Measurements from ENCODE around the gene RXFP1. TPM values are rescaled to one million over a fixed set of nuclear protein-coding genes. Genes with fewer than 3 reads are reported as not detected.

The RXFP1 gene
- total RNA-seq, 1 donor from 2014 or later = not detected

DNA sequence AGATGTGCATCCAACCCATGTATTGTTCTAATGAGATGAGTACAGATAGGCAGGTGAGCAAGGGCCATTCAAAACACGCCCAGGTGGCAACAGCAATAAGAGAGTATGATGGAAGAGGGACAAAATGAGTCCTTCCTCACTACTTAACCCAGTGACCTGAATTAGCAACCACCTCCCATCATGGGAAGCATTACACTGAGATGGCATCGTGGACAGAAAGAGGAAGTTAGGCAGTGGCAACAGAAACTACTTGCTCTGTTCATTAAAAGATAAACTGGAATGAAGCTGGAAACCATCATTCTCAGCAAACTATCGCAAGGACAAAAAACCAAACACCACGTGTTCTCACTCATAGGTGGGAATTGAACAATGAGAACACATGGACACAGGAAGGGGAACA lies 17.2 kb downstream of the RXFP1 start:
- ATAC-seq (no peak), DNase-seq (ENCODE audit: low spot score) (no peak)
- intact Hi-C loops (cut with DNase I) = no loop called here

DNA sequence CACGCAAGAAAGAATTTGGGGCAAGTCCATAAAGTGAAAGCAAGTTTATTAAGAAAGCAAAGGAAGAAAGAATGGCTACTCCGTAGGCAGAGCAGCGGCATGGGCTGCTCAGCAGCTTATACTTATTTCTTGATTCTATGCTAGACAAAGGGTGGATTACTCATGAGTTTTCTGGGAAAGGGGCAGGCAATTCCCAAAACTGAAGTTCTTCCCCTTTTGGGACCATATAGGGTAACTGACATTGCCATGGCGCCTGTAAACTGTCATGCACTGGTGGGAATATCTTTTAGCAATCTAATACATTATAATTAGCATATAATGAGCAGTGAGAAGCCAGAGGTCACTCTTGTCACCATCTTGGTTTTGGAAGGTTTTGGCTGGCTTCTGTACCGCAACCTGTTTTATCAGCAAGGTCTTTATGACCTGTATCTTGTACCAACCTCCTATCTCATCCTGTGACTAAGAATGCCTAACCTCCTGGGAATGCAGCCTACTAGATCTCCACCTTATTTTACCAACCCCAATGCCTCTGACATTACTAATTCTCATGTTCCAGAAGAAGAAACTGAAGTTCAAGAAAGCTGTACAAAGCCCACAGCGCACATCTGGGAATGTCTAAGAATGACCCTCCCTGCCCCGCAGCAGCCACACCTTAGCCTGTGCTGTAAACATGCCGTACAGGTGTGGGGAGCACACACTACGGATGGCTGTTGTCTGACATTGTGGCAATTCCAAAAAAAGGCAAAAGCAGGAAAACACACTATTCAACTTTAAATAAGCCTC lies 18.6 kb downstream of the RXFP1 start:
- intact Hi-C loops (cut with DNase I) = no loop called here
- no peak for DNase-seq (ENCODE audit: low spot score)
- ATAC-seq = no peak

DNA sequence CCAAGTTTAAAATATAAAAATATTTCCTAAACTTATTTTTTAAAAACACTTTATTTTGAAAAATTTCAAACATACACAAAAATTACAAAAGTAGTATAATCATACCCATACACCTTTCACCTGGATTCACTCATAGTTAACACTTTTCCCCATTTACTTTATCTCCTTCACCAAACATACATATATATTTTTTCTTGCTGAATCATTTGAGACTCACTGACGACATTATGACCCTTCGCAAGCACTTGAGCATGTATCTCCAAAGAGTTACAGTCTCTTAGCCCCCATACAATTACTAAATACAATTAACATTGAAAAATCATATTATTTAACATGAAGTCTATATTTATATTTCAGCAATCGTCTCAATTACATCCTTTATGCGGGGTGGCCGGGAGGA lies 19.8 kb downstream of the RXFP1 start:
- intact Hi-C loops (cut with DNase I) = no loop called here
- DNase-seq (ENCODE audit: low spot score) = no peak
- ATAC-seq = no peak

DNA sequence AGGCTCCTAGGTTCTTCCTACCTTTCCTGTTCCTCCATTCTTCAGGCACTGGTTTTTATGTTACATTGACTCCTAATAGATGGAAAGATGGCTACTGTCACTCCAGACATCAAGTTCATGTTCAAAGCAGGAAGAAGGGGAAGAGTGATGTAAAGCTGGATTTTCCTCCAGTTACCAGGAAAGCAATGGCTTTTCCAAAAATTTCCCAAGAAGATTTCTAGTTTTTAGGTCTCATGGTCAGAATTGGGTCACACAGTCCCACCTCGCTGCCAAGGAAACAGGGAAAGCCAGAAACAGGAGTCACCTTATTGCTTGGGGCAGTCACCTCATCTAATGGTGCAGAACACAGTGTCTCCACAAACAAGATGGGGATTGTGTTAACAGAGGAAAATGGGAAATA lies 21.5 kb downstream of the RXFP1 start:
- ATAC-seq (no peak), DNase-seq (ENCODE audit: low spot score) (no peak)
- intact Hi-C loops (cut with DNase I) = no loop called here

DNA sequence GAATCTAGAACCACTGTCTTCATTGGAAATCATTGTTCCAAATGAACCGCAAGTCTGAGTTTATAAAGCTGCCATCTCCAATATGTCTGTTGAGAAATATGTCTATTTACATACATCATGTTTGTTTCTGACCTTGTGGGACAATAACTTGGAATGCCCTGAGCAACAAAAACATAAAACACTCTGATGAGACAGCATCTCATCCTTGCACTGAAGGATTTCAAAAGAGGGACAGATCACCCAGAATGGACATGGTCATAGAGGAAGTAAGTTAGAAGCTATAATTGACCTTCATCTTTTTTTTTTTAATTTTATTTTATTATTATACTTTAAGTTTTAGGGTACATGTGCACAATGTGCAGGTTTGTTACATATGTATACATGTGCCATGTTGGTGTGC lies 22.5 kb downstream of the RXFP1 start:
- DNase-seq (ENCODE audit: low spot score) = no peak
- no peak for ATAC-seq
- intact Hi-C loops (cut with DNase I) = no loop called here

DNA sequence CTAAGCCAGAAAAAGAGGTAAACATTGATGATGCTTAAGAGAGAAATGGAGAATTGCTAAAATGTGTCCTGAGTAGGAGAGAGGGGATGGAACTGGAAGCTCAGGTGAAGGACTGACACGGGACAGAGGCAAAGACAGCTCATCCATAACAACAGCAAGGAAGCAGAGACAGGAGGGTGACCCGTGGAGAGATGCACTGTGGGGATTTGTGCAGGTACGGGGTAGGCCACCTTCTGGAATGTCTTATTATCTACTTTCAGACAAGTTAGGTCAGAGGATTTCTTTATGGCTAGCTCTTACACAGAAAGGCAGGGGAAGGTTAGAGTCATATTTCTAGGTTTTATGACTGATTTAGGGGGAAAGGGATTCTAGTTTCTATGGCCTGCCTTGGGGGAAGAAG lies 31.7 kb downstream of the RXFP1 start:
- DNase-seq (ENCODE audit: low spot score) = no peak
- ATAC-seq = no peak
- intact Hi-C loops (cut with DNase I) = no loop called here

DNA sequence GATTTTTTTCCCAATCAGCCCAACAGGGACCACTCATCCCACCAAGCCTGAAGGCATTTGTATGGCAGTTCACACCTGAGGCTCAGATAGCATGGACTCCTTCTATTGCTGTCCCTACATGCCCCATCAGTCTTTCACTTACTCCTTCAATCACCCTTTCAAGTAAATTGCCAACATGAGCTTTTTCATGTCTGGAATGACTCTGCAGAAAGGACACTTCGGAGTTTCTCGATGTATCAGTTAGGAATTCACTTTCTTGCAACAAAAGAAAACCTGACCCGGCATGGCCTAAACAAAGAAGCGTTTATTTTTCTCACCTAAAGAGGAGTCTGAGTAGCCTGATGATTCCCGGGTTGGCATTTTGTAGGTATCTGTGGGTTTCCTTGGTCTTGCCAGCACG lies 38.6 kb downstream of the RXFP1 start:
- DNase-seq (ENCODE audit: low spot score) = no peak
- intact Hi-C loops (cut with DNase I) = no loop called here
- ATAC-seq = no peak

DNA sequence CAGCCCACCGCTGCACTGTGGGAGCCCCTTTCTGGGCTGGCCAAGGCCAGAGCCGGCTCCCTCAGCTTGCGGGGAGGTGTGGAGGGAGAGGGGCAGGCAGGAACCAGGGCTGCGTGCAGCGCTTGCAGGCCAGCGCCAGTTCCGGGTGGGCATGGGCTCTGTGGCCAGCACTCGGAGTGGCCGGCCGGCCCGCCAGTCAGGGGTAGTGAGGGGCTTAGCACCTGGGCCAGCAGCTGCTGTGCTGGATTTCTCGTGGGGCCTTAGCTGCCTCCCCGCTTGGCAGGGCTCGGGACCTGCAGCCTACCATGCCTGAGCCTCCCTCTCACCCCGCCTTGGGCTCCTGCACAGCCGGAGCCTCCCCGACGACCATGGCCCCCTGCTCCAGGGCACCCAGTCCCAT lies 45.2 kb downstream of the RXFP1 start:
- DNase-seq (ENCODE audit: low spot score) (no peak), ATAC-seq (no peak)
- intact Hi-C loops (cut with DNase I) = no loop called here

DNA sequence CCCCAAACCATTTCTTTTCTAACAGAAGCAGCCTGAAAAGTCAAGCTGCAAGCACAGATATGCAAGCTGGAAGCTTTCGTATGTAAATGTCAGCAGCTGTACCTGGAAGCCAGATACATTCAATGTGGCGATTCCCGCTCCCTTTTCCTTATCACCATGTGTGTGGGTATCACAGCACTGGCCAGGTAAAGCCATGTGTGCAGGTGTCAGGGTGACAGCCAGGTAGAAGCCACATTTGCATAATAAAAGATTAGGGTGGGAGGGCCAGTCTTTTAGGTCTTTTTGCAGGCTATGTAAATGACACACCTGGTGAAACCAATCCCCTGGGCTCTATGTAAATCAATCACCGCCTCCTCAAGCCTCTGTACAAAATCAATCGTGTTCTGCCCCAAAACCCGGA lies 50.1 kb downstream of the RXFP1 start:
- ATAC-seq = no peak
- no peak for DNase-seq (ENCODE audit: low spot score)
- intact Hi-C loops (cut with DNase I) = no loop called here

DNA sequence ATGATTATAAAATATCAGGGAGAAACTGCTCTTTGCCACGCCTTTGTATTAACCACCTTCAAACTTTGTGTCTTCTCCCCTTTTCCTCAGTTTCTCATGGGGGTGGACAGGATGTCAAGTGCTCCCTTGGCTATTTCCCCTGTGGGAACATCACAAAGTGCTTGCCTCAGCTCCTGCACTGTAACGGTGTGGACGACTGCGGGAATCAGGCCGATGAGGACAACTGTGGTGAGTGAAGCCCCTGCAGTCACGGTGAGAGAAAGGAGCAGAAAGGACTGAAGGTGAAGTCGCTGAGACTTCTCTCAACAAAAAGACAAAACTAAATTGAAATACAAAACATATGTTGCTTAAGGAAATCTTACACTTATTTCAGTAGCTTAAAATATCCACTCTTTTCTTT lies 50.9 kb downstream of the RXFP1 start:
- no peak for DNase-seq (ENCODE audit: low spot score)
- intact Hi-C loops (cut with DNase I) = no loop called here
- no peak for ATAC-seq

DNA sequence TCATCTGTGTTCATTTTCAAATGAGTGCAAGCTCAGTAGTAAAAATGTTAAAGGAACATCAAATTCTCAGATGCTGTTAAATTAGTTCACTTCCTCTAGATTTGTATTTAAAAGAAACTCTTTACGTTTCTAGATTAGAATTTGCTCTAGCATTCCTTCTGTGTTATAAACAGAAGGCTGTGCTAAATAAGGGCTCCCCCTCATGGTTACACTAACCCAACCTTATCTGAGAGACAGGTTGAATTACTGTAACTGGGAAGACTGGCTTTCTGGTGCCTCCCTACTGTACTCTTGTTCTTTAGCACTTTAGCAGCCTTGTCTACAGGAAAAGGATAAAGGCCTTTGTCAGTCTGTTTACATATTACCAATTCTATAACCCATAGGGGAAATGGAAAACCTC lies 56.8 kb downstream of the RXFP1 start:
- DNase-seq (ENCODE audit: low spot score) = no peak
- intact Hi-C loops (cut with DNase I) = no loop called here
- no peak for ATAC-seq

DNA sequence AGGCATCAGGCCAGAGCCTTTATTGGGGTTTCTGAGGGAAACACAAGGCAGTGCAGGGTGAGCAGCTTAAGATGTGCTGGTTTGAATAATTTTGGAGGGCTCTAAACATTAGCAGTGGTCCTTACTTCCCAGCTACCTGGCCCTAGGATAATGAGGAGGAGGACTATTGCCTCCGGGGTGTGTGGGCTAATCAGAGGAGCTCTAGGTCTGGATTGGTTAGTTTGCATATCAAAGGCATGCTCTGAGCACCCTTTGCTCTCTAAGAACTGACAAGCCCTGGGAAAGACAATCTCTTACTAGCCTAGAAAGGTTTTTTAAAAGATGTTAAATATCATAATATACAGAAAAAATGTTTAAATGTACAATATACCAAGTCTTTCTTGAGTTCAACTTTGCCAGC lies 58.4 kb downstream of the RXFP1 start:
- intact Hi-C loops (cut with DNase I) = no loop called here

DNA sequence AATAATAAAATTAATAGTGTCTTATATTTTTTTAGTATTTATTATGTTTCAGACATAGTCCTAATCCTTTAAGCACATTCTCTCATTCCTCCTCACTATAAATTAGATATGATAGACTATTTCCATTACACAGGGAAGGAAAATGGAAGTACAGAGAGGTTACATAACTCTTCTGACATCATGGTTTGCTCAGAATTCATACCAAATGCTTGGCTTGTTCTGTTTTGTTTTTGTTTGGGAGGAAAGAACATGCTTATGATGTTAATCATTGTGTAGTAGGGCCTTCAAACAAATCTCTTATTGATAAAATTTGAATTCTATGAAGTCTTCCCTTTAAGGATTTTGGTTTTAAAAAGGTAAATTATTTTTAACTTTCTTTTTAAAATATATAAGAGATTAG lies 59.5 kb downstream of the RXFP1 start:
- intact Hi-C loops (cut with DNase I) = no loop called here
- ATAC-seq = no peak
- DNase-seq (ENCODE audit: low spot score) = no peak

More for the DNA sequence above, 58.4 kb downstream of the RXFP1 start:
- no peak for ATAC-seq
- DNase-seq (ENCODE audit: low spot score) = no peak

DNA sequence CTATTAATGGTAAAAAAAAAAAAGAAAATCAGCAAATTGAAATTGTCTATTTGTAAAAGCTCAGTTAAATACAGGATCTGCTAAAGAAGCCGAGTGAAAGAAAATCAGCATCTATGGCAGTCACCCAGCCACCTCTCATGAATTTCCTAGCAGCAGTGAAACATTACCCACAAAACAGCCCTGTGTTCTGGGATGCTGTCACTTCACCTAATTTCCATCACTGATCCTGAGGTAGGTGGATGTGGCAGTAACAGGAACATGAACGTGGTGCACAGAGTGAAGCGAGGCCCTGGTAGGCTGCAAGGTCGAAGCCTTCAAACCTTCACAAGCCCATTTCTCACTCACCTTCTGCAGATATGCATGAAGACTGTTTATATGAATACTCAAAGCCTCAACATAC lies 65.2 kb downstream of the RXFP1 start:
- intact Hi-C loops (cut with DNase I) = no loop called here
- DNase-seq (ENCODE audit: low spot score) = no peak

DNA sequence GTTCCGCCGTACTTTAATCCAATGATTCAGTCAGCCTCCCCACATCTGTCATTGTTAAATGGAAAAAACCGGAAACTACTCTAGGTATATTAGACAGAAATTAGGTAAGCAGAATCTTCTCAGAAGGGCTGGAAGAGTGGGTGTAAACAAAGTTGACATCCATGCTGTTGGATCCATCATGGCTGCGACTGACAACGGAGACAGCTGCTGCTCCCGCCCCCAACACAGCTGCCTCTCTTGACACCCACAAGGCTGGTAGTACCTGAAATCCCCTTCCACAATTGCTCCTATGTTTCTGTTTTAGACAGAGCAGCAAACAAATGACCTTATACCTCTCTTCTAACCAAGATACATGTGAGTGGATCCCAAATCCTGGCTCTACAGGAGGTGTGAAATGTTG lies 66.6 kb downstream of the RXFP1 start:
- ATAC-seq = no peak
- intact Hi-C loops (cut with DNase I) = no loop called here
- DNase-seq (ENCODE audit: low spot score) = no peak

More for the DNA sequence above, 65.2 kb downstream of the RXFP1 start:
- ATAC-seq = no peak

DNA sequence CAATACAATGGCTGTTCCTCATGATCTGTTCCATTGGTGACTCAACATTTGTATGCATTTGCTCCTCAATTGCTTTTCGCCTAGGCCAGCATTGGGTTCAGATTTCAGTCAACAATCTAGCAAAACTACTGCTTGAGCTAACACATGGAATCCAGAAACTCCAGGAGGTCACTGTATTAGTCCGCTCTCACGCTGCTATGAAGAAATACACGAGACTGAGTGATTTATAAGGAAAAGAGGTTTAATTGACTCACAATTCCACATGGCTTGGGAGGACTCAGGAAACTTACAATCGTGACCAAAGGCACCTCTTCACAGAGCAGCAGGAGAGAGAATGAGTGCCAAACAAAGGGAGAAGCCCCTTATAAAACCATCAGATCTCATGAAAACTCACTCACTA lies 67.1 kb downstream of the RXFP1 start:
- no peak for DNase-seq (ENCODE audit: low spot score)
- no peak for ATAC-seq
- intact Hi-C loops (cut with DNase I) = no loop called here

DNA sequence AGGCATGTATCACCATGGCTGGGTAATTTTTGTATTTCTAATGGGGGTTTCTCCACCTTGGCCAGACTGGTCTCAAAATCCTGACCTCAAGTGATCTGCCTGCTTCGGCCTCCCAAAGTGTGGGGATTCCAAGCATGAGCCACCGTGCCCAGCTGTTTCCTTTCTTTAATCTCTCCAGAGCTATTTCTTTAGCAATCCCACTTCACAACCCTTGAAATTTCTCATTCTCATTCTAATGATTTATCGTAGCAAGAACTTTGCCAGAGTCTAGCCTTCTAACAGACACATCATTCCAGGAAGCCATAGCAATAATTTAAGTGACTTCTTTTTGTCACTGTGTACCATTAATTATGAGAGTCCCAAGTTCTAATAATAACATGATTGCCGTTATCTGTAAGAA lies 68.6 kb downstream of the RXFP1 start:
- ATAC-seq = no peak
- intact Hi-C loops (cut with DNase I) = no loop called here
- no peak for DNase-seq (ENCODE audit: low spot score)

DNA sequence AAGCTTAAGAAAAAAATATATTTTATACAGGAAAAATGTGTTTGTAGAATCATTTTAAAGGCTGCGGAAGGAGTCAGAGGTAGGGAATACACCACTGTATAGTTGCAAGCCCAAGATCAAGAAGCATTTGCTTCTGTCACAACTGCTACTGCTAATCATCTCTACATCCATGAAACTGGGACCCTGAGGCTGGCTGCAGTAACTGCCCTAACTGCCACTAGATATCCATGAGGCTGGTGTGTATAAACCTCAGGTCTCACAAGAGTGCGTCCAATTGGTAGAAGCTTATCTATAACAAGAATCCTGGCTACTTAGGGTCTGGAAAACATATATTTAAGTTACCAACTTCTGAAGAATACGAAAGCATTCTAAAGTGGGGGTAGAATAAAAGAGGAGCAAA lies 69.1 kb downstream of the RXFP1 start:
- DNase-seq (ENCODE audit: low spot score) = no peak

DNA sequence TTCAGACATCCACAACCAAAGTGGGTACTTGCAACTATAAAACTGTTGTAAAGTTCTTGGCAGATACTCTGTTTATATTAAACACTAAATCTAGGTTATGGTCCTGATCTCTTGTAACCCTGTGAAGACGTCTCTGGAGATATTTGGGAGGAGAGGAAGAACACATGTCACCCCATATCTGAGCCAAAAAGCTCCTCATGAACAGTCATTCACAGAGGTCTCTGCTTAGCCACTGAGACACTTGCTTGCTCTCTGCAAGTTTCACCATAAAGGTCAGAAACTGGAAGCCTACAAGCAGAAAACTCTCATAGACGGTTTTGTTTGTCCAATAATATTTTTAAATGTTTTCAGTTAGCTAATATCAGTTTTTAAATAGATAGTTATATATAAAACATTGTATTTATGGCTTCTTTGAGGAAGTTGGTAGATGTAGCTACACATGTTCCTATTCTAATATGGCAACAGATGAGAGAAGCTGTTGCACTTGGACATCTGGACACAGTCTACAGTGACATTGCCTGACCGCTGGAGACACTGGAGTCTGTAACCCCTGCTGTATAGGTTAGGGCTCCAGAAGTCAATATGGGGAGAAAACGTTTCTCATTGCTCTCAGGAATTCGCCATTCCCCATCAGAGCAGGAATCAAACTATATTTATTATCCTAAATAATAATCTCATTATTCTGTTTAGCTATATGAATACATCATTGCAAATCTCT lies 76.4 kb downstream of the RXFP1 start:
- DNase-seq (ENCODE audit: low spot score) (no peak), ATAC-seq (no peak)
- intact Hi-C loops (cut with DNase I) = no loop called here

More for the DNA sequence above, 69.1 kb downstream of the RXFP1 start:
- intact Hi-C loops (cut with DNase I) = no loop called here
- no peak for ATAC-seq

DNA sequence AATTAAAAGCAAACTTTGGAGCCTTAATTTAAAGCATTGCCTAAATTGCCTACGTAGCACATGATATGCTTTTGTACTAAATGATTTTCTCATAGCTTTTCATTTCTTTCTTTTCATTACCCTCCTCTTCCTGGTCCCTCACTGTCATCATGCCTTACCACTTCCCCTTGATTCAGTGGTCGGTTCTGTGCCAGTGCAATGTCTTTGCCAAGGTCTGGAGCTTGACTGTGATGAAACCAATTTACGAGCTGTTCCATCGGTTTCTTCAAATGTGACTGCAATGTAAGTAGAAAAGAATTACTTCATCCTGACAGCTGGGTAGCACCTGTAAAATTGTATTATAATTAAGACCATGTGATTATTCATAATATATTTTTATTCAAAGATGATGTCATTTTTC lies 77.5 kb downstream of the RXFP1 start:
- DNase-seq (ENCODE audit: low spot score) = no peak
- intact Hi-C loops (cut with DNase I) = no loop called here
- no peak for ATAC-seq
